D721Med (cell line): Measurements from ENCODE around the gene CRIM1.

Experiments used
- DNase-seq: peaks from one replicate; pipeline ENCODE4 v3.0.0; 2011; ENCODE audit warnings: low spot score; ENCODE audit not compliant: insufficient read length
- FAIRE-seq: peaks from 2 replicates; lab custom pipeline; 2011; peaks lifted over from hg19 to GRCh38; lab: Jason Lieb, UNC
- CTCF ChIP-seq: IDR thresholded peaks from 2 replicates; pipeline ENCODE4 v1.5.1; 2012; ENCODE audit warnings: mild to moderate bottlenecking, control low read depth; ENCODE audit not compliant: insufficient read depth; ENCODE audit errors: missing control alignments

CRIM1 gene

GRCh38 chr2:36528274-36528673 is 172.7 kb downstream of the CRIM1 start:
- no peak for TF ChIP-seq CTCF
- DNase-seq (no peak), FAIRE-seq (no peak)

- no peak for FAIRE-seq
- no peak for TF ChIP-seq CTCF
- DNase-seq = no peak
Measured at GRCh38 chr2:36528766-36529392, 173.3 kb downstream of the CRIM1 start.

GRCh38 chr2:36530178-36530982 is 174.8 kb downstream of the CRIM1 start:
- DNase-seq = no peak
- TF ChIP-seq CTCF = no peak
- FAIRE-seq = no peak

- TF ChIP-seq CTCF = no peak
- DNase-seq (no peak), FAIRE-seq (no peak)
Measured at GRCh38 chr2:36530983-36531354, 175.4 kb downstream of the CRIM1 start.

GRCh38 chr2:36534275-36534799 is 178.8 kb downstream of the CRIM1 start:
- no peak for DNase-seq
- FAIRE-seq = no peak
- TF ChIP-seq CTCF = no peak

GRCh38 chr2:36535099-36535498 is 179.5 kb downstream of the CRIM1 start:
- DNase-seq (no peak), FAIRE-seq (no peak)
- no peak for TF ChIP-seq CTCF

GRCh38 chr2:36536776-36537175 is 181.2 kb downstream of the CRIM1 start:
- FAIRE-seq = no peak
- DNase-seq = no peak
- no peak for TF ChIP-seq CTCF
